SK-N-SH treated with all-trans-retinoic acid at 6 μM for 48 hours (cell line): ENCODE results near the gene NFIB.

Experiments
- ATAC-seq: fragments of 200-7000 bp; cut with Tn5 transposase; 3 replicates; pipeline ENCODE4 v1.9.1; 2020; ENCODE audit warnings: mild to moderate bottlenecking, moderate library complexity
- ARNTL ChIP-seq: fragments of 450-650 bp; formaldehyde crosslinking; IDR thresholded peaks from 2 replicates; pipeline ENCODE4 v1.5.0; 2020; ENCODE audit warnings: low read depth, mild to moderate bottlenecking, moderate library complexity, borderline replicate concordance
- BACH2 ChIP-seq: fragments of 250-450 bp; sonication (Bioruptor Pico); IDR thresholded peaks from 2 replicates; pipeline ENCODE4 v1.9.0; 2021; ENCODE audit warnings: mild to moderate bottlenecking, borderline replicate concordance
- CSDC2 ChIP-seq: fragments of 250-450 bp; sonication (Bioruptor Pico); IDR thresholded peaks from 2 replicates; pipeline ENCODE4 v1.5.0; 2020; ENCODE audit warnings: mild to moderate bottlenecking, moderate library complexity
- CSRNP3 ChIP-seq: fragments of 250-450 bp; sonication (Bioruptor Pico); IDR thresholded peaks from 2 replicates; pipeline ENCODE4 v1.5.1; 2021; ENCODE audit warnings: mild to moderate bottlenecking, moderate library complexity
- ESRRG ChIP-seq: fragments of 250-450 bp; sonication (Bioruptor Pico); IDR thresholded peaks from 2 replicates; pipeline ENCODE4 v1.6.1; 2021; ENCODE audit warnings: mild to moderate bottlenecking
- GLIS3 ChIP-seq: fragments of 250-450 bp; sonication (Bioruptor Pico); IDR thresholded peaks from 2 replicates; pipeline ENCODE4 v1.5.0; 2020; ENCODE audit warnings: mild to moderate bottlenecking, moderate library complexity
- ISL1 ChIP-seq: fragments of 250-450 bp; sonication (Bioruptor Pico); IDR thresholded peaks from 2 replicates; pipeline ENCODE4 v2.1.2; 2022; ENCODE audit warnings: mild to moderate bottlenecking, moderate library complexity
- OSR1 ChIP-seq: fragments of 250-450 bp; sonication (Bioruptor Pico); IDR thresholded peaks from 2 replicates; pipeline ENCODE4 v1.8.0; 2022; ENCODE audit warnings: moderate library complexity, mild to moderate bottlenecking, inconsistent platforms
- POU6F1 ChIP-seq: fragments of 250-450 bp; sonication (Bioruptor Pico); IDR thresholded peaks from 2 replicates; pipeline ENCODE4 v1.8.0; 2021; ENCODE audit warnings: low read depth, mild to moderate bottlenecking, moderate library complexity, borderline replicate concordance
- PPARA ChIP-seq: fragments of 250-450 bp; sonication (Bioruptor Pico); IDR thresholded peaks from 2 replicates; pipeline ENCODE4 v1.5.0; 2020; ENCODE audit warnings: mild to moderate bottlenecking, borderline replicate concordance
- RARB ChIP-seq: fragments of 250-450 bp; sonication (Bioruptor Pico); IDR thresholded peaks from 2 replicates; pipeline ENCODE4 v1.8.0; 2021; ENCODE audit warnings: mild to moderate bottlenecking, moderate library complexity
- SNAI2 ChIP-seq: fragments of 250-450 bp; sonication (Bioruptor Pico); IDR thresholded peaks from 2 replicates; pipeline ENCODE4 v1.5.0; 2020; ENCODE audit warnings: mild to moderate bottlenecking, moderate library complexity
- TCF4 ChIP-seq: fragments of 250-450 bp; sonication (Bioruptor Pico); IDR thresholded peaks from 2 replicates; pipeline ENCODE4 v1.8.0; 2021; ENCODE audit warnings: mild to moderate bottlenecking, moderate library complexity, borderline replicate concordance
- TOX ChIP-seq: fragments of 250-450 bp; sonication (Bioruptor Pico); IDR thresholded peaks from 2 replicates; pipeline ENCODE4 v1.8.0; 2021; ENCODE audit warnings: mild to moderate bottlenecking, moderate library complexity, borderline replicate concordance
- ZC3H10 ChIP-seq: fragments of 250-450 bp; sonication (Bioruptor Pico); IDR thresholded peaks from 2 replicates; pipeline ENCODE4 v1.5.1; 2021; ENCODE audit warnings: mild to moderate bottlenecking, moderate library complexity
- ZFP3 ChIP-seq: fragments of 250-450 bp; sonication (Bioruptor Pico); IDR thresholded peaks from 2 replicates; pipeline ENCODE4 v1.5.0; 2020; ENCODE audit warnings: mild to moderate bottlenecking, moderate library complexity
- ZFP30 ChIP-seq: fragments of 450-650 bp; formaldehyde crosslinking; IDR thresholded peaks from 2 replicates; pipeline ENCODE4 v1.5.0; 2022; ENCODE audit warnings: mild to moderate bottlenecking, moderate library complexity
- ZNF70 ChIP-seq: fragments of 450-650 bp; formaldehyde crosslinking; IDR thresholded peaks from 2 replicates; pipeline ENCODE4 v1.5.0; 2020; ENCODE audit warnings: mild to moderate bottlenecking, moderate library complexity
- ZNF8 ChIP-seq: fragments of 450-650 bp; formaldehyde crosslinking; IDR thresholded peaks from 2 replicates; pipeline ENCODE4 v1.5.0; 2020; ENCODE audit warnings: mild to moderate bottlenecking, moderate library complexity
- TF ChIP-seq, protein P1 (sequence below): fragments of 250-450 bp; sonication (Bioruptor Pico); IDR thresholded peaks from 2 replicates; pipeline ENCODE4 v1.8.0; 2020; ENCODE audit warnings: mild to moderate bottlenecking, moderate library complexity, borderline replicate concordance
- TF ChIP-seq, protein P2 (sequence below): fragments of 250-450 bp; sonication (Bioruptor Pico); IDR thresholded peaks from 2 replicates; pipeline ENCODE4 v1.5.1; 2020; ENCODE audit warnings: low read depth, mild to moderate bottlenecking, moderate library complexity

Gene NFIB

DNA sequence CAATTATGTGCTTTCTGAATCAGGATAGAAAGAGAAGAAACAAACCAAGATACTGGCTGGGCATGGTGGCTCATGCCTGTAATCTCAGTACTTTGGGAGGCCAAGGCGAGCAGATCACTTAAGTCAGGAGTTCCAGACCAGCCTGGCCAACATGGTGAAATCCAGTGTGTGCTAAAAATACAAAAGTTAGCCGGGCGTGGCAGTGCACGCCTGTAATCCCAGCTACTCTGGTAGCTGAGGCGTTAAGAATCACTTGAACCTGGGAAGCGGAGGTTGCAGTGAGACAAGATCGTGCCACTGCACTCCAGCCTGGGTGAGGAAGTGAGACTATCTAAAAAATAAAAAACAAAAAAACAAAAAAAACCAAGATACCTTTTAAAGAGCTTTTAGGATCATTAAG is 214.2 kb downstream of the NFIB start:
- TF ChIP-seq ZNF8 (CRISPR knock-in tag) (no peak), ZFP3 (CRISPR knock-in tag) (no peak), GLIS3 (CRISPR knock-in tag) (no peak), CSDC2 (CRISPR knock-in tag) (no peak), TCF4 (CRISPR knock-in tag) (no peak), ESRRG (CRISPR knock-in tag) (no peak), ZFP30 (CRISPR knock-in tag) (no peak)
- TF ChIP-seq, all 23 proteins: peak for 0
- no peak for ATAC-seq

- ATAC-seq, result no peak
- TF ChIP-seq ZNF70 (no peak), CSRNP3 (CRISPR knock-in tag) (no peak), ZNF8 (CRISPR knock-in tag) (no peak), ESRRG (CRISPR knock-in tag) (no peak), BACH2 (CRISPR knock-in tag) (no peak), PPARA (CRISPR knock-in tag) (no peak), ISL1 (CRISPR knock-in tag) (no peak), ARNTL (CRISPR knock-in tag) (no peak), OSR1 (CRISPR knock-in tag) (no peak)
- TF ChIP-seq, protein P1, sequence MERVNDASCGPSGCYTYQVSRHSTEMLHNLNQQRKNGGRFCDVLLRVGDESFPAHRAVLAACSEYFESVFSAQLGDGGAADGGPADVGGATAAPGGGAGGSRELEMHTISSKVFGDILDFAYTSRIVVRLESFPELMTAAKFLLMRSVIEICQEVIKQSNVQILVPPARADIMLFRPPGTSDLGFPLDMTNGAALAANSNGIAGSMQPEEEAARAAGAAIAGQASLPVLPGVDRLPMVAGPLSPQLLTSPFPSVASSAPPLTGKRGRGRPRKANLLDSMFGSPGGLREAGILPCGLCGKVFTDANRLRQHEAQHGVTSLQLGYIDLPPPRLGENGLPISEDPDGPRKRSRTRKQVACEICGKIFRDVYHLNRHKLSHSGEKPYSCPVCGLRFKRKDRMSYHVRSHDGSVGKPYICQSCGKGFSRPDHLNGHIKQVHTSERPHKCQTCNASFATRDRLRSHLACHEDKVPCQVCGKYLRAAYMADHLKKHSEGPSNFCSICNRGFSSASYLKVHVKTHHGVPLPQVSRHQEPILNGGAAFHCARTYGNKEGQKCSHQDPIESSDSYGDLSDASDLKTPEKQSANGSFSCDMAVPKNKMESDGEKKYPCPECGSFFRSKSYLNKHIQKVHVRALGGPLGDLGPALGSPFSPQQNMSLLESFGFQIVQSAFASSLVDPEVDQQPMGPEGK (CRISPR knock-in tag), result no peak
- TF ChIP-seq, all 23 proteins: peak for 0
Observed at GRCh38 chr9:14098486-14099180, 215.3 kb downstream of the NFIB start.

GRCh38 chr9:14097666-14098415 is 216.1 kb downstream of the NFIB start:
- TF ChIP-seq, protein P2, sequence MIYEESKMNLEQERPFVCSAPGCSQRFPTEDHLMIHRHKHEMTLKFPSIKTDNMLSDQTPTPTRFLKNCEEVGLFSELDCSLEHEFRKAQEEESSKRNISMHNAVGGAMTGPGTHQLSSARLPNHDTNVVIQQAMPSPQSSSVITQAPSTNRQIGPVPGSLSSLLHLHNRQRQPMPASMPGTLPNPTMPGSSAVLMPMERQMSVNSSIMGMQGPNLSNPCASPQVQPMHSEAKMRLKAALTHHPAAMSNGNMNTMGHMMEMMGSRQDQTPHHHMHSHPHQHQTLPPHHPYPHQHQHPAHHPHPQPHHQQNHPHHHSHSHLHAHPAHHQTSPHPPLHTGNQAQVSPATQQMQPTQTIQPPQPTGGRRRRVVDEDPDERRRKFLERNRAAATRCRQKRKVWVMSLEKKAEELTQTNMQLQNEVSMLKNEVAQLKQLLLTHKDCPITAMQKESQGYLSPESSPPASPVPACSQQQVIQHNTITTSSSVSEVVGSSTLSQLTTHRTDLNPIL, result no peak
- TF ChIP-seq ISL1 (CRISPR knock-in tag), result no peak
- no peak for TF ChIP-seq ZFP3 (CRISPR knock-in tag)
- no peak for TF ChIP-seq RARB
- TF ChIP-seq CSRNP3 (CRISPR knock-in tag), result no peak
- no peak for TF ChIP-seq ZFP30 (CRISPR knock-in tag)
- no peak for TF ChIP-seq ARNTL (CRISPR knock-in tag)
- TF ChIP-seq, all 23 proteins: peak for 0
- no peak for ATAC-seq

GRCh38 chr9:14097215-14097614 is 216.7 kb downstream of the NFIB start:
- TF ChIP-seq, protein P2, result no peak
- no peak for TF ChIP-seq ISL1 (CRISPR knock-in tag)
- no peak for TF ChIP-seq ZFP3 (CRISPR knock-in tag)
- TF ChIP-seq TOX (CRISPR knock-in tag), result no peak
- no peak for TF ChIP-seq SNAI2
- TF ChIP-seq ZC3H10, result no peak
- no peak for TF ChIP-seq POU6F1 (CRISPR knock-in tag)
- no peak for TF ChIP-seq ZFP30 (CRISPR knock-in tag)
- no peak for TF ChIP-seq TCF4 (CRISPR knock-in tag)

More at GRCh38 chr9:14097215-14097614, 216.7 kb downstream of the NFIB start:
- ATAC-seq, result peak; percentile 65
